Cerebellar cortex (tissue), 1 donor: ENCODE data around the gene DDC.
A peak's percentile ranks its signal among the peaks of the same experiment; 100 is the strongest.
"Not testable (repeated sequence)": the region's sequence is repeated elsewhere in the genome, so short reads cannot be mapped to it uniquely, and the experiment has no call there.

Source experiments
- DNase-seq: peaks from one replicate; pipeline ENCODE4 v3.0.0-alpha.2; 2015; ENCODE audit warnings: low spot score

The DDC gene

GRCh38 chr7:50554431-50555322, 10.5 kb downstream of the DDC start:
- no peak for DNase-seq

- no peak for DNase-seq
Observed at GRCh38 chr7:50553973-50554372, 11.2 kb downstream of the DDC start.

GRCh38 chr7:50552921-50553320, 12.3 kb downstream of the DDC start:
- no peak for DNase-seq

DNA sequence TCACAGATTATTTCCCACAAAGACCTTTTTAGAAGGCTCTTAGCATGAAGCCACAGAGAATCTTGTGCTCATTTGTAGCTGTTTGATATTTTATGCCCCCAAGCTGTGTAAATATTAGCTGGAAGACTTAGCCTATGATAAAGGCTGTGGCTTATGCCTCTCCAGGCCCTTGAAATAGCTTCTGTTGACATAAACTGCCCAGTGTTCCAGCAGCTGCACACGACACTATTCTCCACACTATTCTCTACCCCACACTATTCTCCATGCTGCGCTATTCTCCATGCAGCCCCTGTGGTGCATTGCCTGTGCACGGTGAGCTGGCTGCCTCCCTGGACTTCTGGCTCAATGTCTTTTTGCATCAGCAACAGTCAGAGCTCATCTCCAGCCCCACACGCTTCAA, 13.1 kb downstream of the DDC start:
- DNase-seq, result no peak

DNA sequence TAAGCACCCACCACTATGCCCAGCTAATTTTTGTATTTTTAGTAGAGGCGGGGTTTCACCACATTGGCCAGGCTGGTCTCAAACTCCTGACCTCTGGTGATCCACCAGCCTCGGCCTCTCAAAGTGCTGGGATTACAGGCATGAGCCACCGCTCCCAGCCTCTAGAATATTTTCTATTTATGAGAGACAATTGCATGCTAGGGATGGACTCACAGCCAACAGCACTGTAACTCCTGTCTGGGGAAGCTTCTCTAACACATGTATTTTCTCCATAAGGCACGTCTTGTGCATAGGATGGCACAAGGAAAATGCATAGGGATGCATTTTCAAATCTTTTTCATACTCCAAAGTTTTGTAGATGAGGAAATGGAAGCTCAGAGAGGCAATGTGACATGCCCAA, 19.6 kb downstream of the DDC start:
- not testable (repeated sequence) for DNase-seq

DNA sequence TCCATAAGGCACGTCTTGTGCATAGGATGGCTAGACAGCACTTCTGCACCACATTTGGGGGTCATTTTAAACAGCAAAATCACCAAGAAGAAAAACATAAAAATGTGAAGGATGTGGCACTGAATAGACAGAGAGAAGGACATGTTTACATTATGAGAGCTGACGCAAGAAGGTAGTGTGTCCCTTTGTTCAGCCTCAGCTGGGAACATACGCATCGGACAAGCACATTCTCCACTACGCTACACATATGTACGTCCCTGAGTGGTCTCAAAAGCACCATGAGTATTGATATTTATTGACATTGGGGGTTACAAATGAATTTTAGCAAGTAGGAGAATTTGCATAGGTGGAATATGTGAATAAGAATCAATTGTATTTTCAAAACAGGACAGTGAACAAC, 20.2 kb downstream of the DDC start:
- DNase-seq, result no peak

DNA sequence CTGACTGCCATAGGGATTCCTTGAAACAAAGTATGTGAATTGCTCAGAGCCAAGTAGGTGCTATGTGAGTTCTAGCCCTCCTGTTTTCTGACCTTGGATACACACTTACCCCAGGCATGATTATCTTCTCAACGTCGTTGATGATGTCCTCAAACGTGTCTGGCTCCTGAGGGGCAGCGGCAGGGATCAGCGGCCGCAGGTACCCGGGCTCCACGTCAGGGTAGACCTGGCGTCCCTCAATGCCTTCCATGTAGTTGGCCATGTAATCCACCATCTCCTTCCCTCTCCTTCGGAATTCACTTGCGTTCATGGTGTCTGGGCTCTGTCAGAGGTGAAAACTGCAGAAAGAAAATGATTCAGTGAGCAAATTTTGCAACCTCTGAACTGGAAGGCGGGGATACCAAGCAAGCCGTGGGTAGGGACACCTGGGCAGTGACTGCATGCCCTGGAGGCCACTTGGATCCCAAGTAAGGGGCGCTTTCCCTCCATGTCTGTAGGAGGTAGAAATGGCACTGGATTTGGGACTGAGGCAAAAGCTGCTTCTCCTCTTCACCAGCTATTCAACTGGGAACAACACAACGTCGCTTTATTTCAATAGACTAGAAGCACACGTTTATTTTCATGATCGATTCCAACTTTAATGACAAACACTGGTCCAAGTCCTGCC, 21.3 kb downstream of the DDC start:
- no peak for DNase-seq

- no peak for DNase-seq
Observed at GRCh38 chr7:50542132-50542531, 23.1 kb downstream of the DDC start.

- DNase-seq, result no peak
Observed at GRCh38 chr7:50540785-50541579, 24.2 kb downstream of the DDC start.

GRCh38 chr7:50539725-50540124, 25.5 kb downstream of the DDC start:
- no peak for DNase-seq

GRCh38 chr7:50538478-50538877, 26.7 kb downstream of the DDC start:
- no peak for DNase-seq

GRCh38 chr7:50537417-50537816, 27.8 kb downstream of the DDC start:
- no peak for DNase-seq

- DNase-seq, result not testable (repeated sequence)
Observed at GRCh38 chr7:50535291-50535711, 29.9 kb downstream of the DDC start.

DNA sequence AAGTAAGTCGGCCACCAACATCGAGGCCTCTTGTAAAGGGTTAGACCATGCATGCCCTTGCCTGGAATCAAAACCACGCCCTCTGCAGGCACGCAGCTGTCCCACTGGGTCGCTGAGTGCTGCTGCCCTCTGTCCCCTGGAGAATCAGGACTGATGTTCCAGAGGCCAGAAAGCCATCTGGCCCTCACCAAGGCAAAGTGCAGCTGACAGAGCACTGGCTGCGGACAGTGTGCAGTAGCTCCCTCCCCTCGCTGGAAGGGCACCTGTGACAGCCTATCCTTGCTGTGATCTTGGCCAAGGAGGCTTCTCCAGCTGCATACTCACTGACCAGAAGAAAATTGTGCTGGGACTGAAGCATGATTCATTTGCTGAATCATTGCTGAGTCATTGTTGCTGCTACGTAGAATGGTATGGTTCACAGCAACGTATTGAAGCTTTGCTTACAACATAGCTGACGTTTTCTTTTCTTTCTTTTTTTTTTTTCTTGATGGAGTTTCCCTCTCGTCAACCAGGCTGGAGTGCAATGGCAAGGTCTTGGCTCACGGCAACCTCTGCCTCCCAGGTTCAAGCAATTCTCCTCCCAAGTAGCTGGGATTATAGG, 30.4 kb downstream of the DDC start:
- DNase-seq, result no peak

- no peak for DNase-seq
Observed at GRCh38 chr7:50533866-50534265, 31.3 kb downstream of the DDC start.

- DNase-seq, result no peak
Observed at GRCh38 chr7:50531928-50532327, 33.3 kb downstream of the DDC start.

GRCh38 chr7:50531401-50531911, 33.7 kb downstream of the DDC start:
- peak; percentile 32 for DNase-seq

GRCh38 chr7:50530766-50531165, 34.4 kb downstream of the DDC start:
- no peak for DNase-seq

DNA sequence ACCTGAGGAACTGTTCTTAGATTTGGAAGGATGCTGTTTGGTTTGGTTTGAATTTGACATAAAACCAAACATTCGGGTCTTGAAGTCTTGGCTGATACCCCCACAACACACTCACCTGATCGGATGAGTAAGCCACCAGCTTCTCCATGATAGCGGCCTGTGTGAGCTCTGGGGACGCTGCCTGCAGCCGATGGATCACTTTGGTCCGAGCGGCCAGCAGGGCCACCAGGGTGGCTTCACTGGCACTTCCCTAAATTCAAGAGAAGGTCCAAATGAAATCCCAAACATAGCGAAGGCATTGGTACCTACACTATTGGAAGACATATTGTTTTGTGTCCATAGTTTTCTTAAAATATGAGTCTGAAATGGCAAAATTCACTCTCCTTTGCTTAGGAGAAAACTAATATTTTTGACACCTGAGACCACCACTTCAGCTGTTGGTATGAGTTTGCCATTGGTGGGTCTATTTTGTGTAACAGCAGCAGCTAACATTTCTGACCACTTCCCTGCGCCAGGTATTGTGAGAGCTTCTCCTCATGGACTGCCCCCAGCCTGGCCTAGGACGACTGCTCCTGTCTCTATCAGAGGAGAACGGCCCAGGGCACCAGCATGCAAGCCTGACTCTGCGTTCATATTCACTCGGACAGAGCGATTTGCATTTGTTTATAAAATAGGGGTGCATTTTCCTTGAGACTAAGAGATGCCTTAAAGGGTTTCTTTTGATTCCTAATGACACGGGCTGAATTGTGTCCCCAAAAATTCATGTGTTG, 35.9 kb downstream of the DDC start:
- no peak for DNase-seq

GRCh38 chr7:50528266-50529092, 36.7 kb downstream of the DDC start:
- DNase-seq, result no peak
